AG08395 (cell line): Measurements from ENCODE around the gene GDF7.

Experiments used
- DNase-seq: peaks from one replicate; pipeline ENCODE4 v3.0.0; 2012; ENCODE audit warnings: mixed read lengths, low spot score

Gene GDF7

GRCh38 chr2:20629181-20629580 lies 37.8 kb upstream of the GDF7 start:
- no peak for DNase-seq

DNA sequence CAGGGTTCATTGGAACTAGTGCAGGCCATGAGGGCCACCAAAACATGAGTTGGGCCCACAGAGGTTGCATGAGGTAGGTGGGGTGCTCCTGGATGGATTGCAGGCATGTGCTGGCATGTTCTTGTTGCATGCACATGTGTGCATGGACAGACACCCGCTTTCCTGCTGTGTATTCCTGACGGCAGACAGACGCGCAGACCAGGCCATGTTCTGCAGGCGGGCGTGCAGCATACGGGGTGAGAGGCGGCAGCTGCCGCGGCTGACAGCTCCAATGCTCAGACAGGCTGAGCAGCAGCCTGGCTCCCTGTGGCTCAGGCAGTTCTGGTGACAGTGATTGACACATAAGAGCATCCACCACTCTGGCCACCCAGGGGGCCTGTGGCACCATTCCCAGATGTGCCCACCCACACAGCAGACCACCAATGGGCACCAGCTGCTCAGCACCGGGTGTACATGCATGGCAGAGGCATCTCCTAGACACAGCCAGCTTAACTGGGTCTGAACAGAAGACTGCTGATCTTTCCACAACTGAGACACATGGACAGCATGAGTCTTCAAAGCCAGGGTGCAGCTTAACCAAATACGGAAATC lies 37.3 kb upstream of the GDF7 start:
- no peak for DNase-seq

DNA sequence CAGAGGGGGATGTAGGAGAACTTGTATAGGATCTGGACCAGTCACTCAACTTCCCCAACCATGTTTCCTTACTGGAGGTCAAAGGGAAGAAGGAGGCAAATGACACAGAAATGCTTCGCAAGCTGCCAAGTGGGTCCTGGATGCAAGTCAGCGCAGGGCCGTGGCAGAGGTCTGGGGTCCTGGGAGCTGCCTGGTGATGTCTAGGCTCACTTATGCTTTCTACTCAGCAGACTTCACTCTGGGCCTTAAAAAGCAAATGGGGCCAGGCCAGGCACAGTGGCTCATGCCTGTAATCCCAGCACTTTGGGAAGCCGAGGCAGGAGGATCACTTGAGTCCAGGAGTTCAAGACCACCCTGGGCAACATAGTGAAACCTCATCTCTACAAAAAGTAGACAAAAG lies 36.0 kb upstream of the GDF7 start:
- no peak for DNase-seq

- DNase-seq = no peak
These were observed 35.2 kb upstream of the GDF7 start for GRCh38 chr2:20631617-20632307.

- no peak for DNase-seq
These were observed 34.4 kb upstream of the GDF7 start for GRCh38 chr2:20632446-20632990.

DNA sequence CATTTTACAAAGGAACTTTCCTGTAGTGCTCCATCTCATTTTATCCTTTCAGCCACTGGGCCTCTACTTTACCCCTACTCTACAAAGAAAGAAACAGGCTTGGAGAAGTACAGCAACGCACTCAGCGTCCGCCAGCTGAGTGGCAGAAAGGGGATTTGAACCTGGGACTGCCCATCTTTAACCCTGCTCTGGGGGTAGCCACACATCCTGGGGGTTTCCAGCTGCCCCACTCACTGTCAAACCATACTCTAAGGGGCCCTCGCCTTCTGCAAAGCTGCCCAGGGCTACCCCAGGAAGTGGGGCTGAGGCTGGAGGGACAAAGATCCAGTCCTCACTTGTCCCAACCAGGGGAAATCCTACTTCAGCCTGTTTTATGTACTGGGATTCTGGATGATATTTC lies 33.9 kb upstream of the GDF7 start:
- no peak for DNase-seq

DNA sequence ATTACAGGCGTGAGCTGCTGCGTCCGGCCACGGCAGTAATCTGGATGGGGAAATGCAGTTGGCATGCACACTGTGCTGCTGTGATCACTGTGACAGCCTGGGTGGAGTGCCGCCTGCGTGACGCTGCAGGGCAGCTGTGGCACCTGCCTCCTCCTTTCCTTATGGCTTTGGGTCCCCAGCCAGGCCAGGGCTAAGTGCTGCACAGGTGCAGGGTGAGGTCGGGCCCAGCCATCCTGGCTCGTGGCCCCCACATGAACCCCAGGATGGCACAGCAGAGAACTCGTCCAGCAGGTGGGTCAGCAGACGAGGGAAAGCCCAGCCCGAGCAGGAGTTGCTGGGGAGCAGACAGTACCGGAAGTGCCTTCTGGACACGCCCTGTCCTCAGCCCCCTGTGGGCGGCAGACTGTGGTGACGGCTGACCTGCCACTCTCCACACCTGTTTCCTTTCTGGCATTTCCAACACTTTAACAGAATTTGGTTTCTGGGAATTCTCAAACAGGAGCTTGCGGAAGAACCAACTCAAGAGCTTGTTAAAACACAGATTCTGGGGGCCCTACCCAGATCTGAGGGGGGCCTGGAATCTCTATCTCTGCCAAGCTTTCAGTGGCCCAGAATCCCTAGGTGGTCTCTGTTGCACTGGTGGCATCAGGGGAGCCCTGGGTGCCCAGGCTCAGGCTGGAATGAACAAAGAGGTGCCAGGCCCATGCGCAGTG lies 33.0 kb upstream of the GDF7 start:
- DNase-seq = no peak

GRCh38 chr2:20634507-20635112 lies 32.3 kb upstream of the GDF7 start:
- DNase-seq = peak; percentile 38

GRCh38 chr2:20635113-20635510 lies 31.8 kb upstream of the GDF7 start:
- no peak for DNase-seq

GRCh38 chr2:20635675-20636584 lies 31.0 kb upstream of the GDF7 start:
- peak; percentile 93 for DNase-seq

GRCh38 chr2:20637147-20637546 lies 29.8 kb upstream of the GDF7 start:
- no peak for DNase-seq

DNA sequence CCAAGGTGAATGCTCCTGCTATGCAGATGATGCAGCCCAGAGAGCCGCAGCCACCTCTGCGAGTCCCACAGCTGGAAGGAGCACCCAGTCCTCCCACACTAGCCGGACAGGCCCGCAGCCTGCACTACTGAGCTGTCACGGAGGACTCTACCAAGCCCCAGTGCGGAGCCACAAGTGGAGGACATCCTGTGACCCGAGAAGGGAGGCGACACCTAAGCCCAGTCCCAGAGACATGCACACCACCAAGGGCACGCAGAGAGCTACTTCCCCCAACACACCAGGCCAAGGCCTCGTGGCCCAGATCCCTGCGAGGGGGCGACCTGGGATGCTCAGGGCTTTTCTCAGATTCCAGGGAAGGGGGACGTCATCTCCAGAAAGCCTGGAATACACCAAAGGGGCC lies 28.9 kb upstream of the GDF7 start:
- no peak for DNase-seq

- DNase-seq = no peak
These were observed 28.1 kb upstream of the GDF7 start for GRCh38 chr2:20638646-20639430.

- no peak for DNase-seq
These were observed 26.4 kb upstream of the GDF7 start for GRCh38 chr2:20640411-20641122.

GRCh38 chr2:20641123-20641985 lies 25.6 kb upstream of the GDF7 start:
- DNase-seq = no peak

- DNase-seq = peak; percentile 89
These were observed 24.6 kb upstream of the GDF7 start for GRCh38 chr2:20642055-20642971.

DNA sequence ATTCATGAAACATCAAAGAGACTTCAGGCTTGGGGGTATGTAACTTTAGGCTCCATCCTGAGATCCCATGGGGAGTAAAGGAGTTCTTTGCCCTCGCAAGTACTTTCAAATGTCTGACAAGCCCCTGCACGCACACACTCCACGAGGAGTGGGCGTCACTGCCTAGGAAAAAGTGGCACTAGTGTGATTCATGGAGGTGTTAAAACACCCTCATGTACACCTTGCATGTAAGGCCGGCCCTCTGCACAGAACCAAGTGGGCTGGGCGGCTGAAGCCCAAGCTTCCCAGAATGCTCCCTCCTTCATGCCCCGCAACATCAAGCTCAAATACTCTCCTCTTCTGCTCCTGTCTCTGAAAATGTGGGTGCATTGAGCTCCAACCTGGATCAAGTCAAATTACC lies 23.9 kb upstream of the GDF7 start:
- no peak for DNase-seq

DNA sequence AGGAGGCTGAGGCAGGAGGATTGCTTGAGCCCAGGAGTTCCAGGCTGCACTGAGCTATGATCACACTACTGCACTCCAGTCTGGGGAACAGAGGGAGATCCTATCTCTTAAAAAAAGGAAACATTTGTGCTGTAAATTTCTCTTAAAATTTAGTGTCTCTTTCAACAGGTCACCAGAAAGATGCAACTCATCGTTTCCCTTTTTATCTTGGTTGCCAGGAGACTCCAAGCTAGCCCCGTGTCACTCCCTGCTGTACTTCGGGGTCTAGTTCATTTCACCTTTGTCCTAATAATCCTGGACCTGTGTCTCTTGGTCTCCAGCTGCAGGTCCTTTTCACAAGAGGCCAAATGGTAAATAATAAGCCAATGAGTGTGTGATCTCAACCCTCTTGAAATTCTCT lies 23.1 kb upstream of the GDF7 start:
- no peak for DNase-seq
